HepG2 (cell line): ENCODE data around the gene ELN. TPM values are rescaled to one million over a fixed set of nuclear protein-coding genes. Genes with fewer than 3 reads are reported as not detected.

Experiments used
- ATAC-seq: fragments of 200-7000 bp; cut with Tn5 transposase; 3 replicates; pipeline ENCODE4 v1.9.1; 2020; ENCODE audit warnings: mild to moderate bottlenecking, moderate library complexity
- BruUV-seq: library from RNA; stranded (reverse); fragments of 400-500 nt; replicated peaks from 2 replicates; lab custom pipeline; 2021; lab: Mats Ljungman, UMichigan
- CTCF ChIA-PET: fragments of 300-600 bp; formaldehyde crosslinking; extraction: SDS; loops from one replicate; lab custom pipeline; 2021; ENCODE audit warnings: low total read pairs, inconsistent platforms, low intra/inter-chr PET ratio; lab: Yijun Ruan, JAX
- POLR2A ChIA-PET: fragments of 350-600 bp; sonication (Branson Sonifier 250); formaldehyde crosslinking; loops from one replicate; lab custom pipeline; 2020; ENCODE audit warnings: antibody characterized with exemption, inconsistent platforms; lab: Yijun Ruan, JAX
- DNase-seq: peaks from one replicate; pipeline ENCODE4 v3.0.0-alpha.2; 2015; ENCODE audit warnings: low spot score
- FAIRE-seq: peaks from 3 replicates; lab custom pipeline; 2011; peaks lifted over from hg19 to GRCh38; lab: Jason Lieb, UNC
- H2AFZ ChIP-seq: one replicate; pipeline ENCODE4 v1.6.1; 2011; ENCODE audit warnings: low read length, inconsistent platforms
- H3K27ac ChIP-seq: fragments of 300-600 bp; 3 replicates; pipeline ENCODE4 v1.8.0; 2011; ENCODE audit warnings: mixed run types, mild to moderate bottlenecking, mixed read lengths, low read length, inconsistent platforms; ENCODE audit not compliant: insufficient read depth; ENCODE audit errors: extremely low read length
- H3K27me3 ChIP-seq, 2 experiments: fragments of 200-600 bp in 1 of 2; 2 replicates in 1 of 2; 3 replicates in 1 of 2; pipeline versions ENCODE4 v1.6.0 to v1.8.0; 2011; ENCODE audit warnings: low read length in 2 of 2, mild to moderate bottlenecking in 2 of 2, moderate library complexity in 2 of 2, inconsistent platforms in 1 of 2; ENCODE audit not compliant: insufficient read depth in 2 of 2, control insufficient read depth in 1 of 2
- H3K36me3 ChIP-seq, 2 experiments: fragments of 200-600 bp in 1 of 2; replicated peaks in 1 of 2; 2 replicates in 1 of 2; 3 replicates in 1 of 2; pipeline versions ENCODE4 v1.5.1 to v1.8.0; 2011; ENCODE audit warnings: low read length in 2 of 2, inconsistent platforms in 1 of 2; ENCODE audit not compliant: insufficient read depth in 2 of 2, control insufficient read depth in 1 of 2
- H3K4me1 ChIP-seq: 2 replicates; pipeline ENCODE4 v1.5.1; 2012; ENCODE audit warnings: low read length, inconsistent platforms; ENCODE audit not compliant: insufficient read depth
- H3K4me2 ChIP-seq: 2 replicates; pipeline ENCODE4 v1.6.0; 2011; ENCODE audit warnings: low read depth, low read length, inconsistent platforms
- H3K4me3 ChIP-seq, 3 experiments: fragments of 200-600 bp in 1 of 3; sonication (generic), shearing (Covaris generic) in 1 of 3; replicated peaks in 1 of 3; 2 replicates each; pipeline ENCODE4 v1.5.1; 2011 to 2016; ENCODE audit warnings: low read length in 3 of 3, inconsistent platforms in 2 of 3, low read depth in 2 of 3, mild to moderate bottlenecking in 2 of 3, control low read depth in 1 of 3, mixed read lengths in 1 of 3; ENCODE audit not compliant: insufficient read depth in 1 of 3
- H3K79me2 ChIP-seq: one replicate; pipeline ENCODE4 v1.6.1; 2011; ENCODE audit warnings: low read length, inconsistent platforms; ENCODE audit not compliant: insufficient read depth
- H3K9ac ChIP-seq: 2 replicates; pipeline ENCODE4 v1.6.0; 2011; ENCODE audit warnings: mild to moderate bottlenecking, low read depth, low read length, inconsistent platforms; ENCODE audit not compliant: insufficient read depth
- H3K9me3 ChIP-seq: 2 replicates; pipeline ENCODE4 v1.5.1; 2012; ENCODE audit warnings: mild to moderate bottlenecking, low read length
- H4K20me1 ChIP-seq: 2 replicates; pipeline ENCODE4 v1.6.0; 2011; ENCODE audit warnings: inconsistent platforms, mild to moderate bottlenecking, low read length, moderate library complexity; ENCODE audit not compliant: insufficient read depth
- BHLHE40 ChIP-seq: IDR thresholded peaks from 2 replicates; pipeline ENCODE4 v1.6.1; 2011; ENCODE audit warnings: low read length, improper control_type of control experiment
- CSRNP2 ChIP-seq: sonication (generic); formaldehyde crosslinking; conservative IDR thresholded peaks from 2 replicates; pipeline ENCODE4 v1.8.0; 2022; ENCODE audit warnings: low read depth, missing genetic modification reagents
- KDM2A ChIP-seq: sonication (generic); formaldehyde crosslinking; IDR thresholded peaks from 2 replicates; pipeline ENCODE4 v1.4.0; 2020; ENCODE audit warnings: low read depth, missing genetic modification reagents, borderline replicate concordance
- LBX2 ChIP-seq: sonication (generic); formaldehyde crosslinking; IDR thresholded peaks from 2 replicates; pipeline ENCODE4 v1.5.0; 2020; ENCODE audit warnings: missing genetic modification reagents, mild to moderate bottlenecking, borderline replicate concordance
- PCBP1 ChIP-seq: fragments of 200-400 bp; formaldehyde crosslinking; IDR thresholded peaks from 2 replicates; pipeline ENCODE4 v1.6.1; 2017; ENCODE audit warnings: mild to moderate bottlenecking, low read depth, low read length, borderline replicate concordance
- SOX6 ChIP-seq, 2 experiments: fragments of 450-650 bp in 1 of 2; sonication (generic) in 1 of 2; formaldehyde crosslinking in 1 of 2; IDR thresholded peaks; 2 replicates each; pipeline versions ENCODE4 v1.4.0 to v1.6.1; 2017 to 2020; ENCODE audit warnings: antibody characterized with exemption in 1 of 2, mild to moderate bottlenecking in 1 of 2, missing genetic modification reagents in 1 of 2
- ZFP62 ChIP-seq: sonication (generic); formaldehyde crosslinking; IDR thresholded peaks from 2 replicates; pipeline ENCODE4 v1.4.0; 2020; ENCODE audit warnings: missing genetic modification reagents
- ZNF34 ChIP-seq: sonication (generic); formaldehyde crosslinking; IDR thresholded peaks from 2 replicates; pipeline ENCODE4 v1.4.0; 2020; ENCODE audit warnings: mild to moderate bottlenecking, missing genetic modification reagents, borderline replicate concordance
- ZNF354B ChIP-seq: sonication (generic); formaldehyde crosslinking; IDR thresholded peaks from 2 replicates; pipeline ENCODE4 v1.8.0; 2022; ENCODE audit warnings: mild to moderate bottlenecking, missing genetic modification reagents
- ZNF569 ChIP-seq: sonication (generic); formaldehyde crosslinking; IDR thresholded peaks from 2 replicates; pipeline ENCODE4 v1.5.0; 2020; ENCODE audit warnings: mild to moderate bottlenecking, missing genetic modification reagents, moderate library complexity, borderline replicate concordance
- ZNF770 ChIP-seq: sonication (generic); formaldehyde crosslinking; IDR thresholded peaks from 2 replicates; pipeline ENCODE4 v1.5.0; 2020; ENCODE audit warnings: mild to moderate bottlenecking, missing genetic modification reagents
- WGBS: methylation state at CpG from one replicate; pipeline ENCODE4 v1.1.6; 2017; ENCODE audit warnings: low lambda C conversion rate; 5-methylcytosine and 5-hydroxymethylcytosine counted together
- in situ Hi-C: cut with HindIII; loops from 2 replicates; pipeline ENCODE4 v1.10.0; 2017; ENCODE audit warnings: low pct_unique_long_range_greater_than_20kb; ENCODE audit not compliant: extremely low pct_ligation_motif_present
- intact Hi-C: fragments of 100-400 bp; cut with micrococcal nuclease; formaldehyde crosslinking; loops from one replicate; pipeline ENCODE4 v1.10.0; 2022; ENCODE audit not compliant: unreplicated experiment
- polyA plus RNA-seq, 8 experiments: library from polyadenylated mRNA; depleted of rRNA in 3 of 8; stranded (reverse) in 7 of 8; unstranded in 1 of 8; fragments of >200 nt; fragmentation: Illumina TruSeq in 4 of 8; extraction: Trizol in 4 of 8; gene quantifications; 2 replicates each; pipeline versions ENCODE4 v1.2.1 to v1.2.3, GENCODE V29; 2011 to 2016; ENCODE audit warnings: low read depth in 4 of 8, missing spikeins in 1 of 8, mixed read lengths in 1 of 8; ENCODE audit not compliant: insufficient read depth in 1 of 8
- total RNA-seq, 5 experiments: library from RNA; depleted of rRNA; stranded (reverse); fragments of >200 nt; fragmentation: Illumina TruSeq; extraction: Trizol; gene quantifications; 2 replicates each; pipeline ENCODE4 v1.2.3, GENCODE V29; 2016; ENCODE audit warnings: low read depth in 1 of 5

The ELN gene
- total and polyA plus RNA-seq, 2 of the 13 experiments (the other 11 are each of a cell fraction or from before 2014, with no cell fraction given) = 0.15 to 0.37 TPM

GRCh38 chr7:74013539-74014272 lies 14.3 kb upstream of the ELN start:
- FAIRE-seq (no peak), DNase-seq (no peak), ATAC-seq (0 out of 3 replicates have a peak, but pooled peaks have one; percentile 20)
- TF ChIP-seq ZNF354B (CRISPR knock-in tag) = no peak
- no peak for TF ChIP-seq ZNF34 (CRISPR knock-in tag)
- Histone ChIP-seq H2AFZ (no peak overlapping the region), H3K9ac (no peak overlapping the region), H3K27me3 (peaks cover 4 to 20% of the 10 kb centered on the region in 2 experiments; a peak in 3 of 5 replicates), H3K36me3 (no peaks in the 10 kb centered on the region), H3K79me2 (no peaks in the 10 kb centered on the region), H4K20me1 (no peaks in the 10 kb centered on the region), H3K4me2 (no peak overlapping the region), H3K4me1 (peaks cover 13% of the 10 kb centered on the region), H3K27ac (no peak overlapping the region), H3K4me3 (no peak overlapping the region), H3K9me3 (no peaks in the 10 kb centered on the region)
- BruUV-seq = no TSS peak
- ChIA-PET CTCF (no interaction called here), POLR2A (no interaction called here)
- intact Hi-C loops (no loop called here), in situ Hi-C loops (no loop called here)
- WGBS = 60% methylated on average over 1 of the region's 16 CpGs

GRCh38 chr7:74014931-74015330 lies 13.0 kb upstream of the ELN start:
- TF ChIP-seq ZNF770 (CRISPR knock-in tag) (no peak), PCBP1 (no peak), CSRNP2 (CRISPR knock-in tag) (no peak), SOX6 (IDR thresholded peaks at IDR 0.05) (no peak), SOX6 (CRISPR knock-in tag; IDR thresholded peaks at IDR 0.05) (no peak), KDM2A (CRISPR knock-in tag) (no peak), LBX2 (CRISPR knock-in tag) (no peak), ZNF569 (CRISPR knock-in tag) (no peak), ZFP62 (CRISPR knock-in tag) (no peak), BHLHE40 (no peak)
- Histone ChIP-seq H3K79me2 (no peaks in the 10 kb centered on the region), H3K36me3 (no peaks in the 10 kb centered on the region), H3K4me1 (peaks cover 13% of the 10 kb centered on the region), H3K27me3 (peaks cover 2 to 20% of the 10 kb centered on the region in 2 experiments; a peak in 3 of 5 replicates), H4K20me1 (no peaks in the 10 kb centered on the region), H3K4me2 (no peak overlapping the region), H2AFZ (no peak overlapping the region), H3K27ac (no peak overlapping the region), H3K9ac (no peak overlapping the region), H3K4me3 (no peak overlapping the region), H3K9me3 (no peaks in the 10 kb centered on the region)
- WGBS = 67% methylated on average over 6 of the region's 6 CpGs
- ATAC-seq (no peak), DNase-seq (no peak), FAIRE-seq (no peak)
- in situ Hi-C loops (no loop called here), intact Hi-C loops (no loop called here)
- no TSS peak for BruUV-seq
- CTCF ChIA-PET = no interaction called here
- POLR2A ChIA-PET = interaction anchor here (0.9 kb wide), 1 partner anchor 36 kb away, joined by 3 read pairs; no protein-coding TSS in a partner anchor
